GM12878 (cell line): ENCODE results near the gene ZNF280A. TPM values are rescaled to one million over a fixed set of nuclear protein-coding genes. Genes with fewer than 3 reads are reported as not detected.

Experiments
- ATAC-seq: fragments of 200-7000 bp; cut with Tn5 transposase; 3 replicates; pipeline ENCODE4 v1.9.1; 2020; ENCODE audit warnings: mild to moderate bottlenecking, moderate library complexity
- BruUV-seq: library from RNA; stranded (reverse); fragments of 400-500 nt; replicated peaks from 2 replicates; lab custom pipeline; 2021; lab: Mats Ljungman, UMichigan
- CTCF ChIA-PET: fragments of 300-600 bp; sonication (Branson Sonifier 250); formaldehyde crosslinking; extraction: SDS; loops from one replicate; lab custom pipeline; 2021; ENCODE audit warnings: inconsistent platforms; lab: Yijun Ruan, JAX
- POLR2A ChIA-PET: fragments of 350-600 bp; formaldehyde crosslinking; extraction: SDS; loops from one replicate; lab custom pipeline; 2021; ENCODE audit warnings: inconsistent platforms; lab: Charles Lee
- RAD21 ChIA-PET: fragments of 300-600 bp; sonication (Branson Sonifier 250); formaldehyde crosslinking; loops from one replicate; lab custom pipeline; 2023; ENCODE audit warnings: antibody characterized with exemption; ENCODE audit not compliant: unreplicated experiment; lab: Charles Lee
- SMC1A ChIA-PET: fragments of 300-600 bp; sonication (Branson Sonifier 250); formaldehyde crosslinking; loops from one replicate; lab custom pipeline; 2023; ENCODE audit not compliant: unreplicated experiment, uncharacterized antibody; lab: Charles Lee
- DNase-seq: peaks from one replicate; pipeline ENCODE4 v3.0.0-alpha.2; 2011; ENCODE audit warnings: low read depth, low spot score
- FAIRE-seq: peaks from 3 replicates; lab custom pipeline; 2011; peaks lifted over from hg19 to GRCh38; lab: Jason Lieb, UNC
- H2AFZ ChIP-seq: 2 replicates; pipeline ENCODE4 v1.6.0; 2011; ENCODE audit warnings: low read depth, low read length, control low read depth; ENCODE audit not compliant: control insufficient read depth
- H3K27ac ChIP-seq: 2 replicates; pipeline ENCODE4 v1.5.1; 2011; ENCODE audit warnings: control low read depth; ENCODE audit not compliant: control insufficient read depth, insufficient read depth
- H3K27me3 ChIP-seq, 2 experiments: replicated peaks in 1 of 2; 2 replicates each; pipeline versions ENCODE4 v1.6.0 to v1.6.1; 2011; ENCODE audit warnings: low read length in 1 of 2; ENCODE audit not compliant: control insufficient read depth in 2 of 2, insufficient read depth in 2 of 2
- H3K36me3 ChIP-seq, 2 experiments: 2 replicates each; pipeline ENCODE4 v1.5.1; 2011; ENCODE audit warnings: low read length in 1 of 2; ENCODE audit not compliant: control insufficient read depth in 2 of 2, insufficient read depth in 2 of 2
- H3K4me1 ChIP-seq: 2 replicates; pipeline ENCODE4 v1.6.1; 2011; ENCODE audit warnings: mild to moderate bottlenecking, low read length, moderate library complexity, mixed read lengths; ENCODE audit not compliant: control insufficient read depth, insufficient read depth
- H3K4me2 ChIP-seq: 2 replicates; pipeline ENCODE4 v1.6.0; 2011; ENCODE audit warnings: control low read depth; ENCODE audit not compliant: control insufficient read depth, insufficient read depth
- H3K4me3 ChIP-seq: fragments of 200-600 bp; sonication (generic); 2 replicates; pipeline ENCODE4 v1.5.1; 2016
- H3K79me2 ChIP-seq: 2 replicates; pipeline ENCODE4 v1.6.0; 2011; ENCODE audit warnings: low read length; ENCODE audit not compliant: control insufficient read depth, insufficient read depth
- H3K9ac ChIP-seq: 2 replicates; pipeline ENCODE4 v1.8.0; 2011; ENCODE audit warnings: low read length, control low read depth, mixed read lengths; ENCODE audit not compliant: control insufficient read depth, insufficient read depth
- H3K9me3 ChIP-seq: replicated peaks from 3 replicates; pipeline ENCODE4 v1.5.1; 2011; ENCODE audit warnings: mild to moderate bottlenecking, low read length; ENCODE audit not compliant: control insufficient read depth, insufficient read depth
- H4K20me1 ChIP-seq: 2 replicates; pipeline ENCODE4 v1.6.0; 2011; ENCODE audit not compliant: control insufficient read depth, insufficient read depth
- CREB1 ChIP-seq: IDR thresholded peaks from 2 replicates; pipeline ENCODE4 v1.6.1; 2012; ENCODE audit warnings: low read depth, mild to moderate bottlenecking, inconsistent platforms
- CREM ChIP-seq: IDR thresholded peaks from 2 replicates; pipeline ENCODE4 v1.6.1; 2014; ENCODE audit warnings: antibody characterized with exemption, low read depth
- E2F8 ChIP-seq: fragments of 450-650 bp; IDR thresholded peaks from 2 replicates; pipeline ENCODE4 v1.6.1; 2018; ENCODE audit warnings: mild to moderate bottlenecking, low read depth, moderate library complexity; ENCODE audit not compliant: partially characterized antibody
- EP300 ChIP-seq, 2 experiments: fragments of 150-350 bp in 1 of 2; IDR thresholded peaks; 2 replicates each; pipeline ENCODE4 v1.6.1; 2011 to 2012; ENCODE audit warnings: low read depth in 2 of 2, low read length in 2 of 2, borderline replicate concordance in 1 of 2, improper control_type of control experiment in 1 of 2, inconsistent platforms in 1 of 2; ENCODE audit not compliant: control insufficient read depth in 1 of 2
- ESRRA ChIP-seq: IDR thresholded peaks from 2 replicates; pipeline ENCODE4 v1.6.1; 2012; ENCODE audit warnings: mild to moderate bottlenecking, low read length, improper control_type of control experiment
- MEF2B ChIP-seq: fragments of 450-650 bp; IDR thresholded peaks from 2 replicates; pipeline ENCODE4 v1.6.1; 2018; ENCODE audit warnings: mild to moderate bottlenecking, moderate library complexity; ENCODE audit not compliant: partially characterized antibody, poor library complexity, severe bottlenecking
- NFIC ChIP-seq: IDR thresholded peaks from 2 replicates; pipeline ENCODE4 v1.6.1; 2012; ENCODE audit warnings: low read depth, mild to moderate bottlenecking, inconsistent platforms, low read length, moderate library complexity
- NFXL1 ChIP-seq: fragments of 450-650 bp; IDR thresholded peaks from 2 replicates; pipeline ENCODE4 v1.6.1; 2017; ENCODE audit warnings: antibody characterized with exemption, mild to moderate bottlenecking, borderline replicate concordance
- NRF1 ChIP-seq: conservative IDR thresholded peaks from 2 replicates; pipeline ENCODE4 v1.6.1; 2011; ENCODE audit warnings: mild to moderate bottlenecking, low read depth, low read length, improper control_type of control experiment
- POLR2A ChIP-seq: IDR thresholded peaks from 2 replicates; pipeline ENCODE4 v1.6.1; 2011; ENCODE audit warnings: low read depth, mild to moderate bottlenecking, low read length
- POLR2AphosphoS5 ChIP-seq: IDR thresholded peaks from 2 replicates; pipeline ENCODE4 v1.6.1; 2011; ENCODE audit warnings: mild to moderate bottlenecking, low read length, inconsistent platforms
- RBBP5 ChIP-seq: fragments of 200-600 bp; sonication (generic); conservative IDR thresholded peaks from 2 replicates; pipeline ENCODE4 v1.6.1; 2016
- SMARCA5 ChIP-seq: fragments of 450-650 bp; IDR thresholded peaks from 2 replicates; pipeline ENCODE4 v1.6.1; 2017; ENCODE audit warnings: mild to moderate bottlenecking
- WGBS: methylation state at CpG from one replicate; pipeline ENCODE4 v1.1.6; 2016; ENCODE audit warnings: low lambda C conversion rate; ENCODE audit not compliant: insufficient replicate concordance, insufficient coverage; ENCODE audit errors: missing lambda C conversion rate; 5-methylcytosine and 5-hydroxymethylcytosine counted together
- in situ Hi-C: fragments of 300-500 bp; cut with MboI; formaldehyde crosslinking; loops from 9 replicates; pipeline ENCODE4 v1.14.3; 2018; ENCODE audit warnings: mixed read lengths
- intact Hi-C: fragments of 100-400 bp; cut with micrococcal nuclease; formaldehyde crosslinking; loops from one replicate; pipeline ENCODE4 v1.14.2; 2022; ENCODE audit not compliant: unreplicated experiment
- polyA plus RNA-seq, 11 experiments: library from polyadenylated mRNA; depleted of rRNA in 4 of 11; unstranded in 6 of 11; stranded (reverse) in 5 of 11; fragments of >200 nt; fragmentation: Nextera tagmentation in 4 of 11; fragmentation: Illumina TruSeq in 1 of 11; extraction: Ambion mirVana in 4 of 11; extraction: Trizol in 1 of 11; gene quantifications; 1 replicate in 1 of 11; 2 replicates in 10 of 11; pipeline versions ENCODE4 v1.2.1 to v1.2.3, GENCODE V29; 2011 to 2016; ENCODE audit warnings: inconsistent platforms in 2 of 11, missing spikeins in 2 of 11, low read depth in 1 of 11
- total RNA-seq, 4 experiments: library from RNA; depleted of rRNA in 3 of 4; stranded (reverse); fragments of >200 nt in 3 of 4; fragmentation: Illumina TruSeq in 1 of 4; extraction: Trizol in 1 of 4; gene quantifications; 2 replicates each; pipeline versions ENCODE4 v1.2.1 to v1.2.3, GENCODE V29; 2013 to 2021
- TF ChIP-seq, protein P1 (sequence below): IDR thresholded peaks from 2 replicates; pipeline ENCODE4 v1.6.1; 2012; ENCODE audit warnings: mild to moderate bottlenecking, low read depth, low read length

Gene ZNF280A
- total and polyA plus RNA-seq, 10 of the 15 experiments (the other 5 are each of a cell fraction or from before 2014, with no cell fraction given): 0.03 to 0.06 TPM; not detected in 8

DNA sequence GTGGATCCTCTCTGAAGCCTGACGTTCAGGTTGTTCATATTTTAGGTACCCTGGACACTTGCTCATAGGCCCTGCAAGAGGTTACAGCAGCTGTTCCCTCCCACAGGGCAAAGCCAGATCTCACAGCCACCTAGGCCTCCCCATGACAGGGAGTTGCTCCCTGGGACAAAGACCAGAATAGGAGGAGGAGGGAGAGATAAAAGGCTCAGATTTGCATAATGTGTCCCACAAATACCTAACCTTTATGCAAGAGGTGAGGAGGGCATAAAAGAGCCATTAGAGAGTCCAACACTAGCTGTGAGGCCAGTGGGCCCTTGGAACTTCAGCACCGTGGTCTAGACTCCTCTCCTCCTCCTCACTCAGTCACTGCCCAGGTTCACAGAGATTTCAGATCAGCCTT, 45.3 kb downstream of the ZNF280A start:
- no peaks in the 10 kb centered on the region for H3K79me2 ChIP-seq
- no peak overlapping the region for H3K27ac ChIP-seq
- BruUV-seq: no TSS peak
- ChIA-PET CTCF (interaction anchor here (0.7 kb wide), 1 partner anchor 393 kb away, joined by 3 read pairs; no protein-coding TSS in a partner anchor), SMC1A (no interaction called here), RAD21 (no interaction called here), POLR2A (no interaction called here)
- DNase-seq: no peak
- no peak overlapping the region for H2AFZ ChIP-seq
- in situ Hi-C loops: no loop called here
- WGBS: 16% methylated on average over 2 of the region's 2 CpGs
- intact Hi-C loops: no loop called here
- no peaks in the 10 kb centered on the region for H3K4me1 ChIP-seq
- H3K36me3 ChIP-seq: no peaks in the 10 kb centered on the region
- no peak for TF ChIP-seq POLR2A
- TF ChIP-seq, protein P1, sequence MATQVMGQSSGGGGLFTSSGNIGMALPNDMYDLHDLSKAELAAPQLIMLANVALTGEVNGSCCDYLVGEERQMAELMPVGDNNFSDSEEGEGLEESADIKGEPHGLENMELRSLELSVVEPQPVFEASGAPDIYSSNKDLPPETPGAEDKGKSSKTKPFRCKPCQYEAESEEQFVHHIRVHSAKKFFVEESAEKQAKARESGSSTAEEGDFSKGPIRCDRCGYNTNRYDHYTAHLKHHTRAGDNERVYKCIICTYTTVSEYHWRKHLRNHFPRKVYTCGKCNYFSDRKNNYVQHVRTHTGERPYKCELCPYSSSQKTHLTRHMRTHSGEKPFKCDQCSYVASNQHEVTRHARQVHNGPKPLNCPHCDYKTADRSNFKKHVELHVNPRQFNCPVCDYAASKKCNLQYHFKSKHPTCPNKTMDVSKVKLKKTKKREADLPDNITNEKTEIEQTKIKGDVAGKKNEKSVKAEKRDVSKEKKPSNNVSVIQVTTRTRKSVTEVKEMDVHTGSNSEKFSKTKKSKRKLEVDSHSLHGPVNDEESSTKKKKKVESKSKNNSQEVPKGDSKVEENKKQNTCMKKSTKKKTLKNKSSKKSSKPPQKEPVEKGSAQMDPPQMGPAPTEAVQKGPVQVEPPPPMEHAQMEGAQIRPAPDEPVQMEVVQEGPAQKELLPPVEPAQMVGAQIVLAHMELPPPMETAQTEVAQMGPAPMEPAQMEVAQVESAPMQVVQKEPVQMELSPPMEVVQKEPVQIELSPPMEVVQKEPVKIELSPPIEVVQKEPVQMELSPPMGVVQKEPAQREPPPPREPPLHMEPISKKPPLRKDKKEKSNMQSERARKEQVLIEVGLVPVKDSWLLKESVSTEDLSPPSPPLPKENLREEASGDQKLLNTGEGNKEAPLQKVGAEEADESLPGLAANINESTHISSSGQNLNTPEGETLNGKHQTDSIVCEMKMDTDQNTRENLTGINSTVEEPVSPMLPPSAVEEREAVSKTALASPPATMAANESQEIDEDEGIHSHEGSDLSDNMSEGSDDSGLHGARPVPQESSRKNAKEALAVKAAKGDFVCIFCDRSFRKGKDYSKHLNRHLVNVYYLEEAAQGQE: no peak
- no peak for TF ChIP-seq E2F8
- TF ChIP-seq SMARCA5: no peak
- no peak for TF ChIP-seq EP300 (IDR thresholded peaks at IDR 0.05; ENCODE audit: borderline replicate concordance in 1 of 2, control insufficient read depth in 1 of 2, low read depth in 2 of 2, low read length in 2 of 2)
- TF ChIP-seq POLR2AphosphoS5: no peak
- no peak for TF ChIP-seq NFXL1
- no peak for TF ChIP-seq MEF2B
- no peak for TF ChIP-seq NFIC
- TF ChIP-seq RBBP5: no peak
- TF ChIP-seq CREB1: no peak
- no peak for TF ChIP-seq CREM
- TF ChIP-seq ESRRA: no peak
- no peak for TF ChIP-seq NRF1
- no peaks in the 10 kb centered on the region for H4K20me1 ChIP-seq
- no peak overlapping the region for H3K9ac ChIP-seq
- H3K9me3 ChIP-seq: no peaks in the 10 kb centered on the region
- H3K4me3 ChIP-seq: no peak overlapping the region
- ATAC-seq: no peak
- no peaks in the 10 kb centered on the region for H3K27me3 ChIP-seq
- no peak overlapping the region for H3K4me2 ChIP-seq
- no peak for FAIRE-seq
